Measurements from ENCODE around the gene RNPEP.
"Not testable (repeated sequence)": the region's sequence is repeated elsewhere in the genome, so short reads cannot be mapped to it uniquely, and the experiment has no call there.

The RNPEP gene

DNA sequence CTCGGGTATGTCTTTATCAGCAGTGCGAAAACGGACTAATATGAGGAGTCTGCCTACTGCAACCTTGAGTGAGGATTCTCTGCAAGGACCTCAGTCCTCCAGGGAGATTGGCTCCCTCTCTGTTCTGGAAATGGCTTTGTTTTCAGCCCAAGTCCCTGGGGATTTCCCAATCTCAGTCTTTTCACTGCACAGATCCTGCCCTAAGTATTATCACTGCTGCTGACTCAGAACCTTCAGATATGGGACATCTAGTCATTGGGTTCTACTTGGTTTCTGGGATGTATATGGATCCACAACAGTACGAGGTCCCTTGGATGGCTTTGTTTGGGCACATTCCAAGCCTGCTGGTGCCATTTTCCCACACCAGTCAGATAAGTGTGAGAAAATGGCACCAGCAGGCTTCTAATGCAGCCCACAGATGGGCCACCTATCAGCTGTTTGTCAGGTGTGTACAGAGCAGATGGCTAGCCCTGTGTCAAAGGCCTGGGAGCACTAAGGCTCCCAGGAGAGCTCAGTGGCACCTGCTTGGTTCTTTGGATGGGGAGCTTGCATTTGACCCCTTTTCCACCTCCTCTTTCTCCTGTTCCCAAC, 55.4 kb downstream of the RNPEP start:
- no peak for DNase-seq

DNA sequence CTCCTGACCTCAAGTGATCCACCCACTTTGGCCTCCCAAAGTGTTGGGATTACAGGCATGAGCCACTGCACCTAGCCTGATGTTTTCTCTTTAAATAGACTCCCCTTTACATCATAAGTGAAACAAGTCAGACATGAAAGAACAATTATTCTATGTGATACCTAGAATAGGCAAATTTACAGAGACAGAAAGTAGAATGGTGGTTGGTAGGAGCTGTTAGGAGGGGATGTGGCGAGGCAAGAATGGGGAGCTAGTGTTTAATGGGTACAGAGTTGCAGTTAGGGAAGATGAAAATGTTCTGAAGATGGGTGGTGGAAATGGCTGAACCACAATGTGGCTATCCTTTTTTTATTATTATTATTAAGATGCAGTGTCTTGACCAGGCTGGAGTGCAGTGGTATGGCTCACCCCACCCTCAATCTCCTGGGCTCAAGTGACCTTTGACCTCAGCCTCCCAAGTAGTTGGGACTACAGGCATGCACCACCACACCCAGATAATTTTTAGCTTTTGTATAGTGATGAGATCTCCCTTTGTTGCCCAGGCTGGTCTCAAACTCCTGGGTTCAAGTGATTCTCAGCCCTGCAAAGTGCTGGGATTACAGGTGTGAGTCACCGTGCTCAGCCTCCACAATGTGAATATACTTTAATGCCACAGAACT, 56.4 kb downstream of the RNPEP start:
- no peak for DNase-seq

DNA sequence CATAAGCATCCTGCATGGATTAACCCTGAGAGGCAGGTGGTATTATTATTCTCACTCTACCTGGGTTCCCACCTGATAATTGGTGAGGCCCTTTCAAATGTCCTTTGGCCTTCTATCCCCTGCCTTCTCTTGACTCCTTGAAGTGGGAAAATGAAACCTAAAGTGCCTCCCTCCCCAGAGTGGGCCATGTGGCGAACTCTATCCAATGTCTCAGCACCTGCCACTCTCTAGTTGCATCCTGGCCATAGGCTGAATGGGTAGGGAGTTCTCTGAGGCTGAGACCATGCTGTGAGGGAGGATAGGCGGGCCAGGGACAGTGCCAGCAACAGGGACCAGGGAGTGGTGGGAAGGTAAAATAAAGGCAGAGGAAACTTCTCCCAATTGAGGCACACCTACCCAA, 63.3 kb downstream of the RNPEP start:
- DNase-seq = no peak

DNA sequence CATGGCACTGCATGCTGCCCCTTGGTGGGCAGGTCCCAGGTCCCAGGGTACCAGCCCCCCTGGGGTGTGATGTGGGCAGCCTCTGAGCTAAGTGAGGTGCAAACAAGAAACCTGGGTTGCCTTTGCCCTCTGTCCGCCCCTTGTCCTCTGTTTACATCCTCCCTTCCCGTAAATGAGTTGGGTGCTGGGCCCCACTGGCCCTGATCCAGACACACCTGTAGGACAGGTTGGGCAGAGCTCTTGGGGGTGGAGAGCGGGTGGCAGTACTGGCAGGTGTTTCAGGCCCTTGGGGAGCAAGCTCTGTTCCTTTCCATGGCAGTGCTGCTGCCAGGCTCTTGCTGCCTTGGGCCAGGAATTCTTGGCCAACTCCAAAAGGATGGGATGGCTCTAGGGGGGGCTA, 63.8 kb downstream of the RNPEP start:
- DNase-seq = no peak

DNA sequence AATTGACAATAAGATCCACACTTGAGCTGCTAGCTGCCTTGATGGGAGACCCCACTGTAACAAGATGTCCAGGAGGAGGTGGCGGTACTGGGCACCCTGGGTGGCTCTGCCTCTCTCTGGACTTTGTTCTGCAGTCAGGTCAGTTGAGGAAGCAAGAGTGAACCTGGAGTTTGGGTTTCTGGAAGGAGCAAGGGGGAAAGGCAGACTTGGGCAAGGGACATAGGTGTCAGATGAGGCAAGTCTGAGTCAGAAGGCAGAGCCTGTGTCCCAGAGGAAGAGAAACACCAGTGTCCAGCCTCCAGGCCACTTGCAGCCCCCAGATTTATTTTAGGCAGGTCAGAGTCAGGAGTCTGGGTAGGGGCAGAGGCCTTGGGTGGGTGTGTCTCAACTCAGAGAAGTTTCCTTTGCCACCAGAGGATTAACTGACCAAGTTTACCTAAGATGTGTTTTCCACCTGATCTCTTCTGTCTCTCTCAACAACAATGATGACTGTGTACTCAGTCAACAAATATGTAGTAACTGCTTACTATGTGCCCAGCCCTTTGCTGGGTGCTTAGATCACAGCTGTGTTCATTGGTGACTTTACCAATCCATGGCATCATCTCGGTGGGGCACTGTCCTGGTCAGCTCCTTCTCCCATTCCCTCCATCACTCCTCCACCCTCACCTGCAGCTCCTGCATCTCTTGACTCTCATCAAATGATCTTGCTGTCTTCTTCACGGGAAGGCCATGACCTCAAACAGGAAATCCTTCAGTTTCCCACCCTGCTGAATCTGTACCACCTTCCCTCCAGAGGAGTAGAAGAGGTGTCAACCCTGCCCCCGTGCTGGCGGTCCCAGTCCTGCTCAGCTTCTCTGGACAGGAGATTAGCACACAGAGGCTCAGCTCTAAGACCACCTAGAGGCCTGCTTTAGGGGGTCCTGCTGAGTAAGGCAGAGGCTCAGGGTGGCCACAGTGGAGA, 64.6 kb downstream of the RNPEP start:
- no peak for DNase-seq

GRCh38 chr1:202047977-202048376, 65.5 kb downstream of the RNPEP start:
- no peak for DNase-seq

DNA sequence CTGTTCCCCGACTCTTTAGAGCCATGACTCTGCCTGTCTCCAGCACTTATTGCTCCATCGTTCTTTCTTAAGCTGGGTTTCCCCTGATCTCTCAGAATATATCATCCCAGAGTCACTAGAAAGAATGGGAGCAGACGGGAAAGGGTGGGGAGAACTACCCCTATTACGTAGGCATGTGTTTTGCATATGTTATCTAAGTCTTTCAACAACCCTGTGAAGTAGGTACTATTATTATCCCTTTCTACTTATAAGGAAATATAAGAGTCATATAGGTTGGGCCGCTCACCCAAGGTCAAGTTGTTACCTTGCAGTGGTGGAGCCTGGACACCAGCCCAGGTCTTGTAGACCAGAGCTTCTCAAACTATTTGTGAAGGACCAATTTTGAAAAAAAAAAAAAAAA, 66.7 kb downstream of the RNPEP start:
- DNase-seq = no peak

- DNase-seq = no peak
Measured at GRCh38 chr1:202054094-202054493, 71.6 kb downstream of the RNPEP start.

DNA sequence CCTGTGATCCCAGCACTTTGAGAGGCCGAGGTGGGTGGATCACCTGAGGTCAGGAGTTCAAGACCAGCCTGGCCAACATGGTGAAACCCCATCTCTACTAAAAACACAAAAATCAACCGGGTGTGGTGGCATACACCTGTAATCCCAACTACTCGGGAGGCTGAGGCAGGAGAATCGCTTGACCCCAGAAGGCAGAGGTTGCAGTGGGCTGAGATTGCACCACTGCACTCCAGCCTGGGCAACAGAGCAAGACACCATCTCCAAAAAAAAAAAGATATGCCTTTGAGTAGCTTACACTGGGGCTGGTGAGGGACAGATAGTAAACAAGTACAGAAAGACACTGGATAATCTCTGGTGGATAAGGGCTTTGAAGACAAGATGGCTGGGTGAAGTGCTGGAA, 72.2 kb downstream of the RNPEP start:
- not testable (repeated sequence) for DNase-seq

Measured in activated CD4-positive, CD25-positive, alpha-beta regulatory T cell (primary cell).